IMR-90 (cell line): ENCODE data around the gene RHOH. TPM values are rescaled to one million over a fixed set of nuclear protein-coding genes. Genes with fewer than 3 reads are reported as not detected.

ENCODE experiments used
- ATAC-seq: fragments of 200-7000 bp; cut with Tn5 transposase; 2 replicates; pipeline ENCODE4 v1.9.1; 2020; ENCODE audit warnings: low read depth, mild to moderate bottlenecking, moderate library complexity
- BruUV-seq: library from RNA; stranded (reverse); fragments of 400-500 nt; replicated peaks from 2 replicates; lab custom pipeline; 2021; lab: Mats Ljungman, UMichigan
- CTCF ChIA-PET: fragments of 300-600 bp; formaldehyde crosslinking; extraction: SDS; loops from one replicate; lab custom pipeline; 2021; ENCODE audit warnings: antibody characterized with exemption; lab: Yijun Ruan, JAX
- POLR2A ChIA-PET: fragments of 300-600 bp; sonication (Branson Sonifier 250); formaldehyde crosslinking; loops from one replicate; lab custom pipeline; 2022; ENCODE audit warnings: antibody characterized with exemption; ENCODE audit not compliant: unreplicated experiment; lab: Charles Lee
- DNase-seq: peaks from one replicate; pipeline ENCODE4 v3.0.0; 2013
- H2AFZ ChIP-seq: replicated peaks from 2 replicates; pipeline ENCODE3; 2013; ENCODE audit warnings: low read length, mild to moderate bottlenecking; ENCODE audit not compliant: poor library complexity
- H2AK5ac ChIP-seq: 2 replicates; pipeline ENCODE4 v1.6.1; 2013; ENCODE audit warnings: low read depth, low read length, inconsistent platforms
- H2AK9ac ChIP-seq: replicated peaks from 2 replicates; pipeline ENCODE3; 2013; ENCODE audit warnings: mild to moderate bottlenecking, low read depth, low read length, moderate library complexity; ENCODE audit not compliant: poor library complexity
- H2BK120ac ChIP-seq: 2 replicates; pipeline ENCODE4 v1.6.1; 2013; ENCODE audit warnings: low read depth, low read length, inconsistent platforms
- H2BK15ac ChIP-seq: 3 replicates; pipeline ENCODE4 v1.6.1; 2013; ENCODE audit warnings: low read depth, low read length, inconsistent platforms
- H2BK20ac ChIP-seq: 2 replicates; pipeline ENCODE4 v1.6.1; 2013; ENCODE audit warnings: low read depth, mild to moderate bottlenecking, inconsistent platforms, low read length, moderate library complexity
- H2BK5ac ChIP-seq: 2 replicates; pipeline ENCODE4 v1.6.1; 2013; ENCODE audit warnings: mild to moderate bottlenecking, low read depth, low read length, inconsistent platforms; ENCODE audit not compliant: poor library complexity, severe bottlenecking
- H3K14ac ChIP-seq: replicated peaks from 2 replicates; pipeline ENCODE4 v1.6.1; 2013; ENCODE audit warnings: low read depth, low read length, inconsistent platforms
- H3K18ac ChIP-seq: 2 replicates; pipeline ENCODE4 v1.6.1; 2013; ENCODE audit warnings: low read depth, low read length, control low read depth
- H3K23ac ChIP-seq: 2 replicates; pipeline ENCODE4 v1.6.1; 2013; ENCODE audit warnings: low read depth, low read length, inconsistent platforms
- H3K27ac ChIP-seq: 2 replicates; pipeline ENCODE4 v1.5.1; 2013; ENCODE audit warnings: mild to moderate bottlenecking, control low read depth, low read length; ENCODE audit not compliant: insufficient read depth
- H3K27me3 ChIP-seq: 2 replicates; pipeline ENCODE4 v1.6.1; 2013; ENCODE audit warnings: low read length; ENCODE audit not compliant: control insufficient read depth, insufficient read depth
- H3K36me3 ChIP-seq: 2 replicates; pipeline ENCODE4 v1.6.1; 2013; ENCODE audit warnings: low read length, mixed read lengths; ENCODE audit not compliant: control insufficient read depth, insufficient read depth
- H3K4ac ChIP-seq: 2 replicates; pipeline ENCODE4 v1.6.1; 2013; ENCODE audit warnings: low read depth, low read length, inconsistent platforms
- H3K4me1 ChIP-seq: 2 replicates; pipeline ENCODE4 v1.6.1; 2013; ENCODE audit warnings: low read length, mixed read lengths; ENCODE audit not compliant: control insufficient read depth, insufficient read depth
- H3K4me2 ChIP-seq: 2 replicates; pipeline ENCODE4 v1.6.1; 2013; ENCODE audit warnings: low read depth, mild to moderate bottlenecking, control low read depth, low read length, moderate library complexity
- H3K4me3 ChIP-seq: 2 replicates; pipeline ENCODE4 v1.5.1; 2013; ENCODE audit warnings: low read depth, mild to moderate bottlenecking, control low read depth, low read length, moderate library complexity; ENCODE audit not compliant: insufficient read depth
- H3K56ac ChIP-seq: 2 replicates; pipeline ENCODE4 v1.6.1; 2013; ENCODE audit warnings: low read length, inconsistent platforms; ENCODE audit not compliant: insufficient read depth; ENCODE audit errors: extremely low read depth
- H3K79me1 ChIP-seq, 2 experiments: 2 replicates each; pipeline ENCODE4 v1.6.1; 2013; ENCODE audit warnings: low read length in 2 of 2, inconsistent platforms in 1 of 2, low read depth in 1 of 2
- H3K9ac ChIP-seq: 2 replicates; pipeline ENCODE4 v1.6.1; 2013; ENCODE audit warnings: low read depth, low read length, control low read depth
- H3K9me1 ChIP-seq: 2 replicates; pipeline ENCODE4 v1.6.1; 2013; ENCODE audit warnings: low read length, inconsistent platforms; ENCODE audit not compliant: insufficient read depth
- H3K9me3 ChIP-seq: 2 replicates; pipeline ENCODE4 v1.6.1; 2013; ENCODE audit warnings: low read length; ENCODE audit not compliant: control insufficient read depth, insufficient read depth
- H4K20me1 ChIP-seq: 2 replicates; pipeline ENCODE4 v1.6.1; 2013; ENCODE audit warnings: low read length, inconsistent platforms; ENCODE audit not compliant: insufficient read depth
- H4K5ac ChIP-seq: 2 replicates; pipeline ENCODE4 v1.6.1; 2013; ENCODE audit warnings: mild to moderate bottlenecking, low read depth, low read length, control low read depth
- H4K8ac ChIP-seq, 2 experiments: 2 replicates each; pipeline ENCODE4 v1.6.1; 2013; ENCODE audit warnings: low read depth in 2 of 2, low read length in 2 of 2, control low read depth in 1 of 2, inconsistent platforms in 1 of 2
- H4K91ac ChIP-seq: 2 replicates; pipeline ENCODE4 v1.6.1; 2013; ENCODE audit warnings: low read depth, low read length, inconsistent platforms; ENCODE audit not compliant: insufficient read depth
- CEBPB ChIP-seq: IDR thresholded peaks from 2 replicates; pipeline ENCODE4 v1.6.1; 2012; ENCODE audit warnings: low read depth, low read length, improper control_type of control experiment
- CHD1 ChIP-seq: IDR thresholded peaks from 2 replicates; pipeline ENCODE4 v1.6.1; 2012; ENCODE audit warnings: low read depth, low read length, improper control_type of control experiment
- FOS ChIP-seq: fragments of 150-350 bp; IDR thresholded peaks from 2 replicates; pipeline ENCODE4 v1.6.1; 2016; ENCODE audit warnings: low read depth, low read length
- MAZ ChIP-seq: IDR thresholded peaks from 2 replicates; pipeline ENCODE4 v1.6.1; 2012; ENCODE audit warnings: low read depth, mild to moderate bottlenecking, low read length, improper control_type of control experiment, moderate library complexity, borderline replicate concordance
- MXI1 ChIP-seq: IDR thresholded peaks from 2 replicates; pipeline ENCODE4 v1.6.1; 2012; ENCODE audit warnings: low read depth, mild to moderate bottlenecking, low read length, moderate library complexity, borderline replicate concordance
- NFE2L2 ChIP-seq: fragments of 150-350 bp; IDR thresholded peaks from 2 replicates; pipeline ENCODE4 v1.6.1; 2016; ENCODE audit warnings: low read depth, mild to moderate bottlenecking, low read length
- POLR2A ChIP-seq: IDR thresholded peaks from 2 replicates; pipeline ENCODE4 v1.6.1; 2012; ENCODE audit warnings: mild to moderate bottlenecking, low read depth, low read length
- RCOR1 ChIP-seq: IDR thresholded peaks from 2 replicates; pipeline ENCODE4 v1.6.1; 2012; ENCODE audit warnings: mild to moderate bottlenecking, low read length, improper control_type of control experiment; ENCODE audit not compliant: insufficient replicate concordance
- RFX5 ChIP-seq: IDR thresholded peaks from 2 replicates; pipeline ENCODE4 v1.8.0; 2012; ENCODE audit warnings: low read depth, mild to moderate bottlenecking, low read length, moderate library complexity
- WGBS, 2 experiments: methylation state at CpG; one replicate each; pipeline versions ENCODE4 v1.1.5 to v1.1.7; 2013; ENCODE audit warnings: missing lambda C conversion rate in 2 of 2; ENCODE audit not compliant: insufficient read length in 1 of 2; ENCODE audit errors: extremely low coverage in 2 of 2; 5-methylcytosine and 5-hydroxymethylcytosine counted together
- dilution Hi-C: fragments of 300-500 bp; cut with HindIII; formaldehyde crosslinking; loops from one replicate; pipeline ENCODE4 v1.14.3; 2018; ENCODE audit warnings: low sequenced_read_pairs; ENCODE audit not compliant: unreplicated experiment
- in situ Hi-C: fragments of 300-500 bp; cut with MboI; formaldehyde crosslinking; loops from 3 replicates; pipeline ENCODE4 v1.14.3; 2019; ENCODE audit warnings: low sequenced_read_pairs, inconsistent platforms, mixed read lengths
- intact Hi-C: fragments of 100-400 bp; cut with micrococcal nuclease; formaldehyde crosslinking; loops from 2 replicates; pipeline ENCODE4 v1.10.0; 2022
- polyA plus RNA-seq, 3 experiments: library from polyadenylated mRNA; depleted of rRNA; stranded (reverse); fragments of >200 nt; gene quantifications; 2 replicates each; pipeline ENCODE4 v1.2.3, GENCODE V29; 2012; ENCODE audit warnings: low replicate concordance in 1 of 3
- total RNA-seq: library from RNA; depleted of rRNA; stranded (reverse); fragments of >200 nt; gene quantifications from 2 replicates; pipeline ENCODE4 v1.2.3, GENCODE V29; 2012
- TF ChIP-seq, protein P1 (sequence below): conservative IDR thresholded peaks from 2 replicates; pipeline ENCODE4 v1.5.1; 2012; ENCODE audit warnings: mild to moderate bottlenecking, low read depth, low read length, improper control_type of control experiment
- TF ChIP-seq, protein P2 (sequence below): fragments of 150-350 bp; IDR thresholded peaks from 2 replicates; pipeline ENCODE4 v1.6.1; 2016; ENCODE audit warnings: low read depth, mild to moderate bottlenecking, low read length, moderate library complexity, borderline replicate concordance
- TF ChIP-seq, protein P3 (sequence below): fragments of 150-350 bp; IDR thresholded peaks from 2 replicates; pipeline ENCODE4 v1.6.1; 2017; ENCODE audit warnings: mild to moderate bottlenecking, antibody characterized with exemption, low read length, low read depth

Gene RHOH
- total and polyA plus RNA-seq, 2 of the 4 experiments (the other 2 are of a cell fraction): not detected

DNA sequence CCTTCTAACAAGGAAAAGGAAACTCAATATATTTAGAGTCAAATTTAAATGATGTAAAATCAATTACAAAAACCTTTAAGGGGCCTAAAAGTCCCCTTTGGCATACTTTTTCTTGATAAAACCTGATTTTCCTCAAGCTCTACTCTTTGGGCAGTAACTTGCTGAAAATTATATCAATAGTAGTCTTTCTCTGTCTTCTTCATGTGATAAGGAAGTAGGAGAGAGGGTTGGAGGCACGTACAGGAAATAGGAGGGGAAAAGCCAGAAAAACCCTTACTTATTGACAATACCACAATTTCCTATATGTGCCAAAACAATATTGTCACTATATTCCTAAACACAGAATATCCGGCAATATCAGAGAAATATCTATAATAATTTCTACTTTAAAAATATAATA lies 9.6 kb downstream of the RHOH start:
- intact Hi-C loops: no loop called here
- Histone ChIP-seq H2BK120ac (no peak overlapping the region), H3K4me3 (no peak overlapping the region), H3K18ac (no peak overlapping the region), H3K14ac (no peak overlapping the region), H3K9me1 (no peaks in the 10 kb centered on the region; the same call in 1 of the 2 replicates), H4K91ac (no peak overlapping the region), H2BK5ac (no peak overlapping the region), H2AFZ (no peak overlapping the region), H3K79me1 (no peaks in the 10 kb centered on the region), H3K27ac (no peak overlapping the region), H3K56ac (no peak overlapping the region), H2AK9ac (no peak overlapping the region), H4K8ac (no peak overlapping the region), H3K23ac (no peak overlapping the region), H2AK5ac (no peak overlapping the region), H3K9ac (no peak overlapping the region), H3K36me3 (no peaks in the 10 kb centered on the region), H2BK15ac (no peak overlapping the region), H3K4me2 (no peak overlapping the region), H2BK20ac (no peak overlapping the region), H3K9me3 (no peaks in the 10 kb centered on the region), H3K4ac (no peak overlapping the region), H3K4me1 (no peaks in the 10 kb centered on the region), H3K27me3 (peaks cover 2% of the 10 kb centered on the region), H4K20me1 (no peaks in the 10 kb centered on the region), H4K5ac (no peak overlapping the region)
- ChIA-PET CTCF (no interaction called here), POLR2A (no interaction called here)
- BruUV-seq: no TSS peak
- dilution Hi-C loops: no loop called here
- WGBS, 2 experiments: no CpG with 5 or more reads among the region's 2 CpGs
- DNase-seq (no peak), ATAC-seq (no peak)
- no peak for TF ChIP-seq MXI1
- TF ChIP-seq POLR2A: no peak
- no peak for TF ChIP-seq MAZ
- no peak for TF ChIP-seq RFX5
- TF ChIP-seq, protein P1, sequence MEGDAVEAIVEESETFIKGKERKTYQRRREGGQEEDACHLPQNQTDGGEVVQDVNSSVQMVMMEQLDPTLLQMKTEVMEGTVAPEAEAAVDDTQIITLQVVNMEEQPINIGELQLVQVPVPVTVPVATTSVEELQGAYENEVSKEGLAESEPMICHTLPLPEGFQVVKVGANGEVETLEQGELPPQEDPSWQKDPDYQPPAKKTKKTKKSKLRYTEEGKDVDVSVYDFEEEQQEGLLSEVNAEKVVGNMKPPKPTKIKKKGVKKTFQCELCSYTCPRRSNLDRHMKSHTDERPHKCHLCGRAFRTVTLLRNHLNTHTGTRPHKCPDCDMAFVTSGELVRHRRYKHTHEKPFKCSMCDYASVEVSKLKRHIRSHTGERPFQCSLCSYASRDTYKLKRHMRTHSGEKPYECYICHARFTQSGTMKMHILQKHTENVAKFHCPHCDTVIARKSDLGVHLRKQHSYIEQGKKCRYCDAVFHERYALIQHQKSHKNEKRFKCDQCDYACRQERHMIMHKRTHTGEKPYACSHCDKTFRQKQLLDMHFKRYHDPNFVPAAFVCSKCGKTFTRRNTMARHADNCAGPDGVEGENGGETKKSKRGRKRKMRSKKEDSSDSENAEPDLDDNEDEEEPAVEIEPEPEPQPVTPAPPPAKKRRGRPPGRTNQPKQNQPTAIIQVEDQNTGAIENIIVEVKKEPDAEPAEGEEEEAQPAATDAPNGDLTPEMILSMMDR: no peak
- TF ChIP-seq NFE2L2: no peak
- TF ChIP-seq, protein P2, sequence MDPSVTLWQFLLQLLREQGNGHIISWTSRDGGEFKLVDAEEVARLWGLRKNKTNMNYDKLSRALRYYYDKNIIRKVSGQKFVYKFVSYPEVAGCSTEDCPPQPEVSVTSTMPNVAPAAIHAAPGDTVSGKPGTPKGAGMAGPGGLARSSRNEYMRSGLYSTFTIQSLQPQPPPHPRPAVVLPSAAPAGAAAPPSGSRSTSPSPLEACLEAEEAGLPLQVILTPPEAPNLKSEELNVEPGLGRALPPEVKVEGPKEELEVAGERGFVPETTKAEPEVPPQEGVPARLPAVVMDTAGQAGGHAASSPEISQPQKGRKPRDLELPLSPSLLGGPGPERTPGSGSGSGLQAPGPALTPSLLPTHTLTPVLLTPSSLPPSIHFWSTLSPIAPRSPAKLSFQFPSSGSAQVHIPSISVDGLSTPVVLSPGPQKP: no peak
- TF ChIP-seq CHD1: no peak
- TF ChIP-seq CEBPB: no peak
- TF ChIP-seq, protein P3, sequence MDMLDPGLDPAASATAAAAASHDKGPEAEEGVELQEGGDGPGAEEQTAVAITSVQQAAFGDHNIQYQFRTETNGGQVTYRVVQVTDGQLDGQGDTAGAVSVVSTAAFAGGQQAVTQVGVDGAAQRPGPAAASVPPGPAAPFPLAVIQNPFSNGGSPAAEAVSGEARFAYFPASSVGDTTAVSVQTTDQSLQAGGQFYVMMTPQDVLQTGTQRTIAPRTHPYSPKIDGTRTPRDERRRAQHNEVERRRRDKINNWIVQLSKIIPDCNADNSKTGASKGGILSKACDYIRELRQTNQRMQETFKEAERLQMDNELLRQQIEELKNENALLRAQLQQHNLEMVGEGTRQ: no peak
- no peak for TF ChIP-seq RCOR1
- no peak for TF ChIP-seq FOS
- in situ Hi-C loops: no loop called here
